Uterus (tissue), 2 donors: ENCODE data around the gene TPRG1L.

Experiments used
- POLR2A ChIP-seq, 2 donors: fragments of 450-650 bp; IDR thresholded peaks; one replicate each; pipeline ENCODE4 v1.6.1; 2016; ENCODE audit warnings: antibody characterized with exemption in 2 of 2, mild to moderate bottlenecking in 1 of 2, moderate library complexity in 1 of 2
- TF ChIP-seq, protein P1 (sequence below), 4 experiments: fragments of 200-600 bp in 2 of 4; fragments of 450-650 bp in 2 of 4; sonication (generic) in 2 of 4; IDR thresholded peaks; one replicate each; pipeline ENCODE4 v1.5.1; 2016 to 2019; ENCODE audit warnings: antibody characterized with exemption in 4 of 4, mild to moderate bottlenecking in 2 of 4, moderate library complexity in 1 of 4

DNA sequence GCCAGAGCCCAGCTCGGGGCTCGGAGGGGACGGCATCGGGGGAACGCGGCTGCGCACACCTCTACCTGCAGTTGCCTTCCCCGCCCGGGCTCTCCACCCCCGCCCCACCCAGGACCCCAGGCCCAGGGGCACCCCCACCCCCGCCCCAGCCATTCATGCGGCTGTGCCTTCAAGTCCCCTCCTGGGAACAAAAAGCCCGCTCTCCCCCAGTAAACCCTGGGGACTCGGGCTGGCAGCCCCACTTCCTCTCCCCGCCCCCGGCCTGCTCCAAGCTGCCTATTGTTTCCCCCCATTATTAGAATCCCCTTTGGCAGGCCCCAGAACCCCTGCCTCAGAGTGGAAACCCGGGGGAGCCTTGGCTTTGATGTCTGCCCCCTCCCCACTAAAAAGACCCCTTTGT lies 31.5 kb upstream of the TPRG1L start:
- TF ChIP-seq, protein P1, sequence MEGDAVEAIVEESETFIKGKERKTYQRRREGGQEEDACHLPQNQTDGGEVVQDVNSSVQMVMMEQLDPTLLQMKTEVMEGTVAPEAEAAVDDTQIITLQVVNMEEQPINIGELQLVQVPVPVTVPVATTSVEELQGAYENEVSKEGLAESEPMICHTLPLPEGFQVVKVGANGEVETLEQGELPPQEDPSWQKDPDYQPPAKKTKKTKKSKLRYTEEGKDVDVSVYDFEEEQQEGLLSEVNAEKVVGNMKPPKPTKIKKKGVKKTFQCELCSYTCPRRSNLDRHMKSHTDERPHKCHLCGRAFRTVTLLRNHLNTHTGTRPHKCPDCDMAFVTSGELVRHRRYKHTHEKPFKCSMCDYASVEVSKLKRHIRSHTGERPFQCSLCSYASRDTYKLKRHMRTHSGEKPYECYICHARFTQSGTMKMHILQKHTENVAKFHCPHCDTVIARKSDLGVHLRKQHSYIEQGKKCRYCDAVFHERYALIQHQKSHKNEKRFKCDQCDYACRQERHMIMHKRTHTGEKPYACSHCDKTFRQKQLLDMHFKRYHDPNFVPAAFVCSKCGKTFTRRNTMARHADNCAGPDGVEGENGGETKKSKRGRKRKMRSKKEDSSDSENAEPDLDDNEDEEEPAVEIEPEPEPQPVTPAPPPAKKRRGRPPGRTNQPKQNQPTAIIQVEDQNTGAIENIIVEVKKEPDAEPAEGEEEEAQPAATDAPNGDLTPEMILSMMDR (IDR thresholded peaks at IDR 0.05) = no peak
- no peak for TF ChIP-seq POLR2A (IDR thresholded peaks at IDR 0.05)
